Measurements from ENCODE around the gene MRPL39.

Gene MRPL39

GRCh38 chr21:25536752-25537151 is 70.5 kb downstream of the MRPL39 start:
- no peak for DNase-seq (ENCODE audit: low read depth)

DNA sequence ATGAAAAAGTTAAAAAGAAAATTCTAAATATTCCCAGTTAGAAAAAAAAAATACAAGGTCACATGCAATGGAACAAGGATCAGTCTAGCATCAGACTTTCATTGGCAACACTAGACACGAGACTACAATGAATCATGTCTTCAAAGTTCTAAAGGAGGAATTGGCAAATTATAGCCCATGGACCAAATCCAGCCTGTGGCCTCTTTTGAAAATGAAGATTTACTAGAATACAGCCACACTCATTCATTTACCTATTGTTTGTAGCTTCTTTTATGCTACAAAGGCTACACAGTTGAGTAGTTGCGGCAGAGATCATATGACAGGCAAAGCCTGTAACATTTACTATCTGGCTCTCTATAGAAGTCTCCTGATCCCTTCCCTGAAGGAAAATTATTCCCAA is 71.4 kb downstream of the MRPL39 start:
- no peak for DNase-seq (ENCODE audit: low read depth)

Measured in activated T-helper 1 cell treated with Interleukin-2 at 50 U/mL for 16 hours (primary cell).